Sigmoid colon (tissue), 4 donors: ENCODE measurements around the gene LHFPL2.

Experiments
- EP300 ChIP-seq, 4 donors: sonication (generic); formaldehyde crosslinking; IDR thresholded peaks; one replicate each; pipeline ENCODE4 v1.6.1; 2017; ENCODE audit warnings: antibody characterized with exemption in 4 of 4
- POLR2A ChIP-seq, 2 donors: fragments of 450-650 bp; IDR thresholded peaks; one replicate each; pipeline ENCODE4 v1.6.1; 2016; ENCODE audit warnings: antibody characterized with exemption in 2 of 2, mild to moderate bottlenecking in 2 of 2, moderate library complexity in 2 of 2
- POLR2AphosphoS5 ChIP-seq, 4 donors: sonication (generic); formaldehyde crosslinking; IDR thresholded peaks; one replicate each; pipeline ENCODE4 v1.6.1; 2017; ENCODE audit warnings: antibody characterized with exemption in 4 of 4
- TF ChIP-seq, protein P1 (sequence below), 4 experiments: fragments of 450-650 bp in 3 of 4; fragments of 200-600 bp in 1 of 4; IDR thresholded peaks; one replicate each; pipeline ENCODE4 v1.5.1; 2016 to 2019; ENCODE audit warnings: antibody characterized with exemption in 4 of 4, mild to moderate bottlenecking in 3 of 4, moderate library complexity in 2 of 4

DNA sequence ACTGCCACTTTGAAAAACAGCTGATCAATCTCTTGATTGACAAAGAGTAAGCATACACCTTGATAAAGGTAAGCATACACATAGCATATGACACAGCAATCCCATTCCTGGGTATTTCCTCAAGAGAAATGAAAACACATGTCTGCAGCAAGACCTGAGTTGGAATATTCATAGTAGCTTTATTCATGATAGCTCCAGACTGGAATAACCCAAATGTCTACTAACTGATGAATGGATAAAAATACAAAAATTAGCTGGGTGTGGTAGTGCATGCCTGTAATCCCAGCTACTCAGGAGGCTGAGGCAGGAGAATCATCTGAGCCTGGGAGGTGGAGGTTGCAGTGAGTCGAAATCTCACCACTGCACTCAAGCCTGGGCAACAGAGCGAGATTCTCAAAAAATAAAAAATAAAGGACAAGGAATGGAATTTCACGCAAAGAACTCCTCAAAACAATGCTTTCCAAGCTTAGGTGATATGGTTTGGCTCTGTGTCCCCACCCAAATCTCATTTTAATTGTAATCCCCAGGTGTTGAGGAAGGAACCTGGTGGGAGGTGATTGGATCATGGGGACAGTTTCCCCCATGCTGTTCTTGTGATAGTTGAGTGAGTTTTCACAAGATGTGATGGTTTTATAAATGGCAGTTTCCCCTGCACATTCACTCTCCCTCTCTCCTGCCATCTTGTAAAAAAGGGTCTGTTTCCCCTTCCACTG, 41.1 kb upstream of the LHFPL2 start:
- TF ChIP-seq, protein P1, sequence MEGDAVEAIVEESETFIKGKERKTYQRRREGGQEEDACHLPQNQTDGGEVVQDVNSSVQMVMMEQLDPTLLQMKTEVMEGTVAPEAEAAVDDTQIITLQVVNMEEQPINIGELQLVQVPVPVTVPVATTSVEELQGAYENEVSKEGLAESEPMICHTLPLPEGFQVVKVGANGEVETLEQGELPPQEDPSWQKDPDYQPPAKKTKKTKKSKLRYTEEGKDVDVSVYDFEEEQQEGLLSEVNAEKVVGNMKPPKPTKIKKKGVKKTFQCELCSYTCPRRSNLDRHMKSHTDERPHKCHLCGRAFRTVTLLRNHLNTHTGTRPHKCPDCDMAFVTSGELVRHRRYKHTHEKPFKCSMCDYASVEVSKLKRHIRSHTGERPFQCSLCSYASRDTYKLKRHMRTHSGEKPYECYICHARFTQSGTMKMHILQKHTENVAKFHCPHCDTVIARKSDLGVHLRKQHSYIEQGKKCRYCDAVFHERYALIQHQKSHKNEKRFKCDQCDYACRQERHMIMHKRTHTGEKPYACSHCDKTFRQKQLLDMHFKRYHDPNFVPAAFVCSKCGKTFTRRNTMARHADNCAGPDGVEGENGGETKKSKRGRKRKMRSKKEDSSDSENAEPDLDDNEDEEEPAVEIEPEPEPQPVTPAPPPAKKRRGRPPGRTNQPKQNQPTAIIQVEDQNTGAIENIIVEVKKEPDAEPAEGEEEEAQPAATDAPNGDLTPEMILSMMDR (IDR thresholded peaks at IDR 0.05) = no peak
- no peak for TF ChIP-seq POLR2A (IDR thresholded peaks at IDR 0.05)
- TF ChIP-seq POLR2AphosphoS5 (IDR thresholded peaks at IDR 0.05) = no peak
- TF ChIP-seq EP300 (IDR thresholded peaks at IDR 0.05) = no peak
